ENCODE results near the gene ADAMTSL5.
A peak's percentile ranks its signal among the peaks of the same experiment; 100 is the strongest.

Gene ADAMTSL5

GRCh38 chr19:1467490-1468273, 45.1 kb downstream of the ADAMTSL5 start:
- TF ChIP-seq CTCF (IDR thresholded peaks at IDR 0.05; ENCODE audit: low read depth, low read length): no peak
- DNase-seq (ENCODE audit: extremely low read depth, low read depth): no peak

GRCh38 chr19:1467215-1467489, 45.7 kb downstream of the ADAMTSL5 start:
- DNase-seq (ENCODE audit: extremely low read depth, low read depth): no peak
- TF ChIP-seq CTCF (IDR thresholded peaks at IDR 0.05; ENCODE audit: low read depth, low read length): no peak

GRCh38 chr19:1466461-1467214, 46.2 kb downstream of the ADAMTSL5 start:
- DNase-seq (ENCODE audit: extremely low read depth, low read depth): no peak
- no peak for TF ChIP-seq CTCF (IDR thresholded peaks at IDR 0.05; ENCODE audit: low read depth, low read length)

GRCh38 chr19:1466018-1466460, 46.8 kb downstream of the ADAMTSL5 start:
- no peak for DNase-seq (ENCODE audit: extremely low read depth, low read depth)
- TF ChIP-seq CTCF (IDR thresholded peaks at IDR 0.05; ENCODE audit: low read depth, low read length): no peak

- peak; percentile 15 for TF ChIP-seq CTCF (IDR thresholded peaks at IDR 0.05; ENCODE audit: low read depth, low read length)
- DNase-seq (ENCODE audit: extremely low read depth, low read depth): no peak
Measured at GRCh38 chr19:1465191-1466016, 47.4 kb downstream of the ADAMTSL5 start.

GRCh38 chr19:1461862-1462261, 51.0 kb downstream of the ADAMTSL5 start:
- no peak for DNase-seq (ENCODE audit: extremely low read depth, low read depth)
- no peak for TF ChIP-seq CTCF (IDR thresholded peaks at IDR 0.05; ENCODE audit: low read depth, low read length)
